H1 (cell line): ENCODE data around the gene ZGRF1. TPM values are rescaled to one million over a fixed set of nuclear protein-coding genes. Genes with fewer than 3 reads are reported as not detected.

Experiments
- ATF2 ChIP-seq: IDR thresholded peaks from 2 replicates; pipeline ENCODE4 v1.6.1; 2012; ENCODE audit warnings: low read length, inconsistent platforms
- ATF3 ChIP-seq: IDR thresholded peaks from 2 replicates; pipeline ENCODE4 v1.6.1; 2011; ENCODE audit warnings: low read depth, mild to moderate bottlenecking, low read length; ENCODE audit not compliant: insufficient read depth
- CHD1 ChIP-seq: IDR thresholded peaks from 2 replicates; pipeline ENCODE4 v1.6.1; 2012; ENCODE audit warnings: low read depth, low read length, improper control_type of control experiment
- CHD2 ChIP-seq: IDR thresholded peaks from 2 replicates; pipeline ENCODE4 v1.6.1; 2012; ENCODE audit warnings: low read length, improper control_type of control experiment
- EP300 ChIP-seq, 2 experiments: IDR thresholded peaks; 1 replicate in 1 of 2; 2 replicates in 1 of 2; pipeline ENCODE4 v1.6.1; 2011 to 2012; ENCODE audit warnings: low read depth in 2 of 2, low read length in 2 of 2, mild to moderate bottlenecking in 2 of 2, borderline replicate concordance in 1 of 2, inconsistent platforms in 1 of 2, moderate library complexity in 1 of 2
- HDAC2 ChIP-seq, 2 experiments: fragments of 300-600 bp in 1 of 2; sonication (generic) in 1 of 2; IDR thresholded peaks; 2 replicates each; pipeline ENCODE4 v1.6.1; 2011 to 2012; ENCODE audit warnings: low read depth in 2 of 2, low read length in 2 of 2, mild to moderate bottlenecking in 2 of 2, moderate library complexity in 2 of 2, borderline replicate concordance in 1 of 2, inconsistent platforms in 1 of 2
- HDAC6 ChIP-seq: IDR thresholded peaks from one replicate; pipeline ENCODE4 v1.7.1; 2012; ENCODE audit warnings: low read depth, mild to moderate bottlenecking, inconsistent platforms, low read length, moderate library complexity
- JUN ChIP-seq: IDR thresholded peaks from 2 replicates; pipeline ENCODE4 v1.6.1; 2011; ENCODE audit warnings: low read depth, mild to moderate bottlenecking, improper control_type of control experiment, low read length
- MAFK ChIP-seq: IDR thresholded peaks from 2 replicates; pipeline ENCODE4 v1.6.1; 2012; ENCODE audit warnings: low read depth, mild to moderate bottlenecking, improper control_type of control experiment, low read length
- MAX ChIP-seq: IDR thresholded peaks from 2 replicates; pipeline ENCODE4 v1.6.1; 2012; ENCODE audit warnings: inconsistent platforms
- POLR2A ChIP-seq, 2 experiments: IDR thresholded peaks; 1 replicate in 1 of 2; 2 replicates in 1 of 2; pipeline ENCODE4 v1.6.1; 2011; ENCODE audit warnings: low read depth in 2 of 2, low read length in 2 of 2, mild to moderate bottlenecking in 2 of 2; ENCODE audit errors: control extremely low read depth in 1 of 2
- RBBP5 ChIP-seq: IDR thresholded peaks from 2 replicates; pipeline ENCODE4 v1.7.1; 2012; ENCODE audit warnings: low read depth, mild to moderate bottlenecking, inconsistent platforms, low read length, moderate library complexity, borderline replicate concordance
- RNF2 ChIP-seq: fragments of 200-900, 300-1000 bp; sonication (generic); IDR thresholded peaks from 2 replicates; pipeline ENCODE4 v1.7.1; 2016; ENCODE audit warnings: borderline replicate concordance, low read depth, mild to moderate bottlenecking, antibody characterized with exemption, low read length; ENCODE audit not compliant: poor library complexity, severe bottlenecking; ENCODE audit errors: missing control alignments
- SP4 ChIP-seq: IDR thresholded peaks from 2 replicates; pipeline ENCODE4 v1.6.1; 2012; ENCODE audit warnings: low read length, inconsistent platforms
- SRF ChIP-seq: IDR thresholded peaks from 2 replicates; pipeline ENCODE4 v1.6.1; 2011; ENCODE audit warnings: mild to moderate bottlenecking, low read depth, low read length, moderate library complexity
- SUZ12 ChIP-seq: fragments of 200-600 bp; sonication (generic); IDR thresholded peaks from 2 replicates; pipeline ENCODE4 v1.6.1; 2012; ENCODE audit warnings: mild to moderate bottlenecking, inconsistent platforms, low read length, moderate library complexity, mixed read lengths
- polyA plus RNA-seq, 7 experiments: library from polyadenylated mRNA; depleted of rRNA in 3 of 7; stranded (reverse) in 5 of 7; unstranded in 2 of 7; fragments of >200 nt in 5 of 7; fragments of 200-250 nt in 2 of 7; gene quantifications; 1 replicate in 5 of 7; 2 replicates in 1 of 7; 4 replicates in 1 of 7; pipeline versions ENCODE4 v1.2.1 to v1.2.3, GENCODE V29; 2011 to 2013; ENCODE audit warnings: missing spikeins in 2 of 7, mixed read lengths in 2 of 7
- total RNA-seq: library from RNA; stranded (reverse); fragmentation: NEBNext Ultra II Directional; extraction: Animal tissue kit (Norgen Biotek cat#: 25700); gene quantifications from 2 replicates; pipeline ENCODE4 v1.2.1, GENCODE V29; 2021
- TF ChIP-seq, protein P1 (sequence below), 3 experiments: IDR thresholded peaks; 1 replicate in 2 of 3; 2 replicates in 1 of 3; pipeline versions ENCODE4 v1.5.1 to v1.6.1; 2011; ENCODE audit warnings: low read length in 3 of 3, mild to moderate bottlenecking in 3 of 3, inconsistent platforms in 2 of 3, low read depth in 1 of 3, moderate library complexity in 1 of 3; ENCODE audit not compliant: insufficient read depth in 1 of 3; ENCODE audit errors: control extremely low read depth in 1 of 3

ZGRF1 gene
- total and polyA plus RNA-seq, 2 of the 8 experiments (the other 6 are each of a cell fraction or from before 2014, with no cell fraction given), result 12.0 to 44.6 TPM

DNA sequence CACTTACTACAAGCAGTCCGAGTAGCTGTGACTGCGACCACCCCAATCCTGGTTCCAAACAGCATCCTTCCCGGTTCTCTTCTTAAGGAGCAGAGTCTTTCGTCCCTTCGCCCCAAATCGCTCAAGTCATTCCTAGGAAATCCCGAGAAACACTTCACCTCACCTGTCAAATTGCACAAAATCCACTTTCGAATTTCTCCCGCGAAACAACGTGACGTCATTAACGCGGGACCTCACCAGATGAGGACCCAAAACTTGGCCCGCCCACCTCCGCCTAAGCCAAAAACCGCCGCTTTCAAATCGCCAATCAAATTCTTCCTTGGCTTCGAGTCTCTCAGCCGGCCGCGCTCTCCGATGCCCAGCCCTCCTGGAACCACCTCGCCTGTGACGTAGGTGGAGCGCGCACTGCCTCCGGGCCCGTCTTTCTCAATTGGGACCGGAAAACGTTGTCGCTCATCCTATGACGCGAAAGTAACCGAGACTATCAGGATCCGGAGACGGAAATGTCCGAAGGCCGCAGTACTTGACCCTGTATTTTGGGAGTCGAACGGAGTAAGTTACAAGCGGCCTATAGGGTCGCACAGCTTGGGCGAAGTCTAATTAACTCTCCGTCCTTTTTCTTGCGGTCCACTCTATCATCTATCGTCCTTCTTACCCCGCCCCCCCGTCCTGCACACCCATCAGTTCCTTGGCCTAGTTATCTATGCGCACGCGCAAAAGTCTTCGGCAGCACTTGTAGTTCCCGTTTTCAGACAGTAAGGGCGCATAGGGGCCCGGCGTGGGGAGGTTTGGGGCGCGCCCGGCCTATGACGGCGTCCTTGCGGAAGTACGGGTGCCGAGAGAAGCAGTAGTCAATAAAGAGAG is at the start of gene ZGRF1, which contains the start of gene LARP7 (continued):
- TF ChIP-seq, protein P1, sequence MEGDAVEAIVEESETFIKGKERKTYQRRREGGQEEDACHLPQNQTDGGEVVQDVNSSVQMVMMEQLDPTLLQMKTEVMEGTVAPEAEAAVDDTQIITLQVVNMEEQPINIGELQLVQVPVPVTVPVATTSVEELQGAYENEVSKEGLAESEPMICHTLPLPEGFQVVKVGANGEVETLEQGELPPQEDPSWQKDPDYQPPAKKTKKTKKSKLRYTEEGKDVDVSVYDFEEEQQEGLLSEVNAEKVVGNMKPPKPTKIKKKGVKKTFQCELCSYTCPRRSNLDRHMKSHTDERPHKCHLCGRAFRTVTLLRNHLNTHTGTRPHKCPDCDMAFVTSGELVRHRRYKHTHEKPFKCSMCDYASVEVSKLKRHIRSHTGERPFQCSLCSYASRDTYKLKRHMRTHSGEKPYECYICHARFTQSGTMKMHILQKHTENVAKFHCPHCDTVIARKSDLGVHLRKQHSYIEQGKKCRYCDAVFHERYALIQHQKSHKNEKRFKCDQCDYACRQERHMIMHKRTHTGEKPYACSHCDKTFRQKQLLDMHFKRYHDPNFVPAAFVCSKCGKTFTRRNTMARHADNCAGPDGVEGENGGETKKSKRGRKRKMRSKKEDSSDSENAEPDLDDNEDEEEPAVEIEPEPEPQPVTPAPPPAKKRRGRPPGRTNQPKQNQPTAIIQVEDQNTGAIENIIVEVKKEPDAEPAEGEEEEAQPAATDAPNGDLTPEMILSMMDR (IDR thresholded peaks at IDR 0.05; ENCODE audit: control extremely low read depth in 1 of 3, insufficient read depth in 1 of 3, low read depth in 1 of 3, low read length in 3 of 3), result peak; percentile 66 to 83 (median 72)
- 0 out of 2 replicates have a peak, but pooled peaks have one; percentile 26 for TF ChIP-seq CHD2
- TF ChIP-seq SRF, result peak; percentile 66
- no peak for TF ChIP-seq RNF2
- no peak for TF ChIP-seq SUZ12
- TF ChIP-seq CHD1, result no peak
- peak; percentile 46; the same call in 1 of the 2 replicates for TF ChIP-seq ATF3
- TF ChIP-seq ATF2, result no peak
- no peak for TF ChIP-seq HDAC6
- TF ChIP-seq MAFK, result no peak
- TF ChIP-seq MAX, result peak; percentile 39; the same call in 1 of the 2 replicates
- TF ChIP-seq EP300 (IDR thresholded peaks at IDR 0.05; ENCODE audit: borderline replicate concordance in 1 of 2, low read depth in 2 of 2, low read length in 2 of 2), result peak in 1 of 2 experiments; percentile 52; a peak in 1 of 3 replicates
- TF ChIP-seq SP4, result peak; percentile 89
- peak; percentile 87 to 99; a peak in 3 of 4 replicates for TF ChIP-seq HDAC2 (IDR thresholded peaks at IDR 0.05; ENCODE audit: borderline replicate concordance in 1 of 2, low read depth in 2 of 2, low read length in 2 of 2)
- TF ChIP-seq POLR2A (IDR thresholded peaks at IDR 0.05; ENCODE audit: control extremely low read depth in 1 of 2, low read depth in 2 of 2, low read length in 2 of 2), result peak in 1 of 2 experiments; percentile 67; a peak in 2 of 3 replicates
- TF ChIP-seq JUN, result 0 out of 2 replicates have a peak, but pooled peaks have one; percentile 50
- TF ChIP-seq RBBP5, result peak; percentile 97
